CD4-positive, alpha-beta T cell treated with Interleukin-4 for 4 hours (primary cell): ENCODE results near the gene CRIP1.
A peak's percentile ranks its signal among the peaks of the same experiment; 100 is the strongest.

ENCODE experiments used
- DNase-seq: peaks from one replicate; pipeline ENCODE4 v3.0.0-alpha.2; 2020

Gene CRIP1

GRCh38 chr14:105471297-105471821 lies 15.3 kb upstream of the CRIP1 start:
- no peak for DNase-seq

GRCh38 chr14:105471823-105472485 lies 14.7 kb upstream of the CRIP1 start:
- no peak for DNase-seq

- no peak for DNase-seq
Observed at GRCh38 chr14:105472486-105472991, 14.1 kb upstream of the CRIP1 start.

GRCh38 chr14:105473033-105473676 lies 13.5 kb upstream of the CRIP1 start:
- no peak for DNase-seq

GRCh38 chr14:105473677-105474482 lies 12.8 kb upstream of the CRIP1 start:
- peak; percentile 90 for DNase-seq

- peak; percentile 66 for DNase-seq
Observed at GRCh38 chr14:105474483-105475268, 12.0 kb upstream of the CRIP1 start, which contains the start of gene CRIP2. TSS of gene CRIP2 (plus strand) at chr14:105474821. CDS start at chr14:105474863, 42 bp downstream.

GRCh38 chr14:105475269-105476096 lies 11.2 kb upstream of the CRIP1 start:
- peak; percentile 30 for DNase-seq

GRCh38 chr14:105476097-105476830 lies 10.4 kb upstream of the CRIP1 start:
- no peak for DNase-seq

- no peak for DNase-seq
Observed at GRCh38 chr14:105476831-105477659, 9.6 kb upstream of the CRIP1 start.

GRCh38 chr14:105477660-105478397 lies 8.9 kb upstream of the CRIP1 start:
- DNase-seq = peak; percentile 78

GRCh38 chr14:105478398-105479251 lies 8.1 kb upstream of the CRIP1 start:
- peak; percentile 37 for DNase-seq

- DNase-seq = no peak
Observed at GRCh38 chr14:105479431-105480158, 7.1 kb upstream of the CRIP1 start.

GRCh38 chr14:105480199-105480746 lies 6.4 kb upstream of the CRIP1 start:
- DNase-seq = no peak

GRCh38 chr14:105480807-105481801 lies 5.6 kb upstream of the CRIP1 start:
- DNase-seq = peak; percentile 91

GRCh38 chr14:105481886-105482457 lies 4.7 kb upstream of the CRIP1 start:
- DNase-seq = peak; percentile 99
